Coronary artery (tissue), 2 donors: ENCODE measurements around the gene B3GNT7.

Experiments
- DNase-seq: peaks from one replicate; pipeline ENCODE4 v3.0.0-alpha.2; 2017; ENCODE audit warnings: low spot score
- H3K27ac ChIP-seq, 2 donors: fragments of 200-600 bp; sonication (generic); one replicate each; pipeline ENCODE4 v1.5.1; 2016 to 2019
- H3K4me3 ChIP-seq: fragments of 200-600 bp; sonication (generic); 2 replicates; pipeline ENCODE4 v1.5.1; 2016; ENCODE audit warnings: mild to moderate bottlenecking, moderate library complexity
- TF ChIP-seq, protein P1 (sequence below): fragments of 200-600 bp; sonication (generic); IDR thresholded peaks from one replicate; pipeline ENCODE4 v1.5.1; 2019; ENCODE audit warnings: antibody characterized with exemption

B3GNT7 gene

DNA sequence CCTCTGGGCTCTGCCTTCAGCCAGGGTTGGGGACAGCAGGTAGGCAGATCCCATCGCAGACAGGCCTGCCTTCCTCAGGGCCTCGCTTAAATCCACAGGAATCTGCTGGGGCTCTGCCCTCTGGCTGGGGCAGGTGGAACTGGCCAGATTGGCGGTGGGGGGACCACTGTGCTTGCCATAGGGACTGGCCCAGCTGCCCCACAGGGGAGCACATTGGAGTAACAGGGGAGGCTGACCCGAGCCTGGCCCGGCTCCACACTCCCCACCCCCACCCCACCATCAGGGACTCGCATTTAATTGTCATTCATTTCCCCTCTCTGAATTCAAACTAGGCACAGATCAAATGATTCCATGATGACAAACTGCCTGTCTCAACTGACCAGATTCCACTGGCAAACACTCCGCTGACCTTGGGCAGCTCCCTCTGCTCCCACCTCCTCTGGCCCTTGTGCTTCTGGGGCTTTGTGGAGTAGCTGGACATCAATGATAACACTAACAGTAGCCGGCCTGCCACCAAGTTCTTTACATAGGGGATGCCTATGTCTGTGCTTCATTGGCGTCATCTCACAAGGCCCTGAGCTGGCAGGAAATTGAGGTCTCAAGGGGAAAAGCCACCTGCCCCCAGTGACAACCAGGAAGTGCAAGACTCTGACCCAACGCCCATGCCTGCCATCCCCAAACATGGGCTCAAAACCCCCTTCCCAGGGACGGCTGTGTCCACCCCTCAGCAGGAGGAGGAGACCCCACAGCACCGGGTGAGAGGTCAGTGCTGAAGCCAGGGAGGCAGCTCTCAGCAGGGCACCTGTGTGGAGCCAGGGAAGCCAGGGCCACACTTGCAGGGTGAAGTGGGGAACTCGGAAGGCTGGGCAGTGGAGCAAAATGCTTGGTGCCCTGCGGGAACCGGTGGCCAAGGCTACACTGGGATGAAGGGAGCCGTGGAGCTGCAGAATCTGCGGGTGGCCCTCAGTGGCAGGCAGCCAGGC is 2.1 kb upstream of the B3GNT7 start:
- TF ChIP-seq, protein P1, sequence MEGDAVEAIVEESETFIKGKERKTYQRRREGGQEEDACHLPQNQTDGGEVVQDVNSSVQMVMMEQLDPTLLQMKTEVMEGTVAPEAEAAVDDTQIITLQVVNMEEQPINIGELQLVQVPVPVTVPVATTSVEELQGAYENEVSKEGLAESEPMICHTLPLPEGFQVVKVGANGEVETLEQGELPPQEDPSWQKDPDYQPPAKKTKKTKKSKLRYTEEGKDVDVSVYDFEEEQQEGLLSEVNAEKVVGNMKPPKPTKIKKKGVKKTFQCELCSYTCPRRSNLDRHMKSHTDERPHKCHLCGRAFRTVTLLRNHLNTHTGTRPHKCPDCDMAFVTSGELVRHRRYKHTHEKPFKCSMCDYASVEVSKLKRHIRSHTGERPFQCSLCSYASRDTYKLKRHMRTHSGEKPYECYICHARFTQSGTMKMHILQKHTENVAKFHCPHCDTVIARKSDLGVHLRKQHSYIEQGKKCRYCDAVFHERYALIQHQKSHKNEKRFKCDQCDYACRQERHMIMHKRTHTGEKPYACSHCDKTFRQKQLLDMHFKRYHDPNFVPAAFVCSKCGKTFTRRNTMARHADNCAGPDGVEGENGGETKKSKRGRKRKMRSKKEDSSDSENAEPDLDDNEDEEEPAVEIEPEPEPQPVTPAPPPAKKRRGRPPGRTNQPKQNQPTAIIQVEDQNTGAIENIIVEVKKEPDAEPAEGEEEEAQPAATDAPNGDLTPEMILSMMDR, result no peak
- Histone ChIP-seq H3K4me3 (no peak overlapping the region), H3K27ac (no peak overlapping the region)
- no peak for DNase-seq

GRCh38 chr2:231394211-231395141 is 1.0 kb upstream of the B3GNT7 start:
- H3K4me3 ChIP-seq, result no peak overlapping the region
- DNase-seq, result no peak
- TF ChIP-seq, protein P1, result no peak
- H3K27ac ChIP-seq, result no peak overlapping the region

- TF ChIP-seq, protein P1, result no peak
- DNase-seq, result no peak
- peak overlapping the region; percentile 76 for H3K4me3 ChIP-seq
- peak overlapping the region; percentile 52 to 55 for H3K27ac ChIP-seq
Observed at GRCh38 chr2:231396058-231396821, 730 bp downstream of the B3GNT7 start.

- DNase-seq, result no peak
Observed at GRCh38 chr2:231397011-231397927, 1.8 kb downstream of the B3GNT7 start.

DNA sequence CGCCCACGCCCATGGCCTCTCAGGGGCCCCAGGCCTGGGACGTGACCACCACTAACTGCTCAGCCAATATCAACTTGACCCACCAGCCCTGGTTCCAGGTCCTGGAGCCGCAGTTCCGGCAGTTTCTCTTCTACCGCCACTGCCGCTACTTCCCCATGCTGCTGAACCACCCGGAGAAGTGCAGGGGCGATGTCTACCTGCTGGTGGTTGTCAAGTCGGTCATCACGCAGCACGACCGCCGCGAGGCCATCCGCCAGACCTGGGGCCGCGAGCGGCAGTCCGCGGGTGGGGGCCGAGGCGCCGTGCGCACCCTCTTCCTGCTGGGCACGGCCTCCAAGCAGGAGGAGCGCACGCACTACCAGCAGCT is 2.4 kb downstream of the B3GNT7 start:
- TF ChIP-seq, protein P1, result no peak
- Histone ChIP-seq H3K27ac (no peak overlapping the region), H3K4me3 (no peak overlapping the region)
- no peak for DNase-seq

More at GRCh38 chr2:231397011-231397927, 1.8 kb downstream of the B3GNT7 start:
- no peak overlapping the region for H3K4me3 ChIP-seq
- H3K27ac ChIP-seq, result peak overlapping the region; percentile 52 to 55
- TF ChIP-seq, protein P1, result no peak
